M059J (cell line): ENCODE results near the gene AADACL4. TPM values are rescaled to one million over a fixed set of nuclear protein-coding genes. Genes with fewer than 3 reads are reported as not detected.

Experiments
- DNase-seq: peaks from one replicate; pipeline ENCODE4 v3.0.0-alpha.2; 2012; ENCODE audit warnings: low read depth
- total RNA-seq: library from RNA; depleted of rRNA; stranded (reverse); fragments of >200 nt; shearing (Covaris generic); gene quantifications from 2 replicates; pipeline ENCODE4 v1.2.3, GENCODE V29; 2014; rRNA removed

Gene AADACL4
- total RNA-seq: not detected in 2 replicates

- no peak for DNase-seq
Observed at GRCh38 chr1:12643785-12644184, at the start of gene AADACL4. AADACL4 (plus strand) TSS chr1:12644085; CDS start chr1:12644547, 462 bp downstream.

DNA sequence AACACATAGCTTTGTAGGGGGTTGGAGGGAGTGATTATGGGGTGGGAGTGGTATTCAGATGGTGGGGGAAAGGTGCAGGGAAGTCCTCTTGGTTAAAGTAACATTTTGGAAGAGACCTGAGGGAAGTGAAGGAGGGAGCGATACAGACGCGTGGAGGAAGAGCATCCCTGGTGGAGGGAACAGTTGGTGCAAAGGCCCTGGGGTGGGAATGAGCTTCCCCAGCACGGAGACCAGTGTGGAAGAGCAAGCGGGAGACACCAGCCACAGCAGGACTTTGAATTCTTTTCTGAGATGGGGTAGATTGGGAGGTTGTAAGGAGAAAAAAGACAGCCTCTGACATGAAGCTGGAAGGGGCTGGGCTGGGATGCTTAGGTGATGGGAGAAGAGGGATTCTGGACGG is 49.4 kb upstream of the AADACL4 start:
- DNase-seq: no peak

DNA sequence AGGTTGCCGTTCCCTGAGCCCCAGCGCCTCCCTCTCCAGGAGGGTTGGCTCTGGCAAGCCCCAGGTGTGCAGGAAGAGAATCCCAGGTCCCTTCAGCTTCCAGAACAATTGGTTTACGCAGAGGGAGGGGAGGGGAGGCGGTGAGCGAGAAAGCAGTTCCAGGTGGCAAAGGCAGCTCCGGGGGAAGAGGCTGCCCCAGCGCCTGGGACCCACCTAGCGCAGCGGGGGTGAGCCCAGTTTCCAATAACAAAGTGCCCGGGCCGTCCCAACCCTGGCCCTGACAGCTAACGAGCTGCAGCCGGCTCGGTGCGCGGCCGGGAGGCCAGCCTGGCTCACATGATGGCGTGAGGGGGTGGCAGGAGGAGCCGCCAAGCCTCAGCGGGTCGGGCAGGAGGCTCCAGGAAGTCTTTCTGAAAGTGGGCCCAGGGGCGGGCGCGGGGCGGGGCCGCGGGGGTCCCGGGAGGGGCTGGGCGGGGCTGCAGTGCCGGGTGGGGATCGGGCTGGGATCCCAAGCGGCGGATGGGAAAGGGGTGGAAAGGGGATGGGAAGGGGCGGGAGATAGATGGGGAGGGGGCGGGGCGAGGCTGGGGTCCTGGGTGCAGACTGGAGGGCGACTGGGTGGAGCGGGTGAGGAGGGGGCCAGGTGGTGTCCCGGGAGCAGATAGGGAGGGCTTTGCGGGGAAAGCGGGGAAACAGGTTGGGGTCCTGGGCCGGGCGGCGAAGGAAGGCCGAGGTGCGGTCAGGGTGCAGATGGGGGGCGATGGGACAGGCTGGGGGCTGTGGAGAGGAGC is 48.7 kb upstream of the AADACL4 start:
- DNase-seq: no peak

- no peak for DNase-seq
Observed at GRCh38 chr1:12595757-12596006, 48.2 kb upstream of the AADACL4 start.

DNA sequence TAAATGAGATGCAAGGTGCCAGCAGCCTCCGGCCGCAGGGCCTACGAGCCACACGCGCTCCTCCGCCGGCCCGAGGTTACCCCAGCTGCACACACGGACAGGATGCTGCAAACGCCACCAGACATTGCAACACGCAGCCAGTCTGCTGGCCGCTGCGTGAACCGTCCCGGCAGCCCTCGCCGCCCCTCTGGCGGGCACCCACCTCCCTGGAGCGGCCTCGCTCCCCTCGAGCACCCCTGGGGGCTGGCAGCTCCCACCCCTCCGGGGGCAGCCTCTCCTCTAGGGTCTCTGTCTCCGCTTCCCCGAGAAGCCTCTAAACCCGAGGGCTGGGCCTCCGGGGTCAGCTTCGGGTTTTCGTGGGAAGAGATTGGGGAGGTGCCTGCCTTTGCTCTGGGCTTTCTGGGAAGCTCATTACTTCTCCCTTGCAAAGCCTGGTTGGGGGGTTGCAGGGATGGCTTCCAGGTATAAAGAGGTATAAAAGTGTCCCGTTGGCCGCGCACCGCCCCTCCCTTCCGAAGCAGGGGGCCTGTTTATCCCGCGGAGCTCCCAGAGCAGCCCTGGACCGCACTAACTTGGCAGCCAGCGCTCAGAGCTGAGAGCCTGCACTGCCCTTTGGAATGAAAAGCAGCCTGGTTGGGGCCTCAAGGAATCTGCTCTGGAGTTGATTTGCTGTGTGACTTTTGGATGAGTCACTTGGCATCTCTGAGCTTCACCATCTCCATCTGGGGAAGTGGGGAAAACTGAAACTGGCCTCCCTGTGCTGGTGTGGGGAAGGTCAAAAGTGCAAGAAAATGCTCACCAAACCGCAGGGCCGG is 47.7 kb upstream of the AADACL4 start:
- peak; percentile 96 for DNase-seq

DNA sequence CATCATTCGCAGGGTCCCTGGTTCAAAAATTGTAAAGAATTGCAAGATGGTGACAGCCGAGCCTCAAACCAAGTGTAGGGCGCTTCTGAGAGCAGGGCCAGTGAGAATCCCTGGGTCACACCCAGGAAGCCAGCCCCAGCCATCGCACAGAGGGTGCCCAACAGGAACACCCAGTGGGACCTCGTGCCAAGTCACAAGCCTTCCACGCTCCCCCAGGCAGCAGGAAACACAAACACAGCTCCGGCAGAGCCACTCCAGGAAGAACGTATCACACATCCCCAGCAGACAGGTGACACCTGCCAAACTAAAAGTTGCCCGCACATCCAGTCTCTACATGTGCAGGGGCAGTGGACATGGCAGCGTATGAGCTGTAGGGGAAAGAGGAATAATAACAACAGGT is 46.1 kb upstream of the AADACL4 start:
- DNase-seq: no peak

- no peak for DNase-seq
Observed at GRCh38 chr1:12598974-12599373, 44.9 kb upstream of the AADACL4 start.

GRCh38 chr1:12599657-12600056 is 44.2 kb upstream of the AADACL4 start:
- DNase-seq: no peak

DNA sequence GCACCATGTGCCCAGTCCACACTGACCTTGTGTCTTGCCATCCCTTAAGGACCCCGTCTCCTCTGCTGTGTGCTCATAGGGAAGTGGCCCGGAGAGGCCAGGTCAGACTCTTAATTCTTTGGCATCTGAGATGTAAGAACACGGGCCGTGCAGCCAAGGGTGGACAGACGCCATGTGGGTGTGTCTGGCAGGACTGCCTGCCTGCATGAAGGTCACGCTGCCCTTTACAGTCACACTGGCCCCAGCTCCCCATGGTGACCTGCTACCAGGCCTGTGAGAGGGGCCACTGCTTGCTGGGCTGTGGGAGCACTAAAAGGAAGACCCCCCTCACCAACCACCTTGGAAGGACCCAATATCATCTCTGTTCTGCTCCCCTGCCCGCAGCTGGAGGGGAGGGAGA is 43.5 kb upstream of the AADACL4 start:
- DNase-seq: no peak

DNA sequence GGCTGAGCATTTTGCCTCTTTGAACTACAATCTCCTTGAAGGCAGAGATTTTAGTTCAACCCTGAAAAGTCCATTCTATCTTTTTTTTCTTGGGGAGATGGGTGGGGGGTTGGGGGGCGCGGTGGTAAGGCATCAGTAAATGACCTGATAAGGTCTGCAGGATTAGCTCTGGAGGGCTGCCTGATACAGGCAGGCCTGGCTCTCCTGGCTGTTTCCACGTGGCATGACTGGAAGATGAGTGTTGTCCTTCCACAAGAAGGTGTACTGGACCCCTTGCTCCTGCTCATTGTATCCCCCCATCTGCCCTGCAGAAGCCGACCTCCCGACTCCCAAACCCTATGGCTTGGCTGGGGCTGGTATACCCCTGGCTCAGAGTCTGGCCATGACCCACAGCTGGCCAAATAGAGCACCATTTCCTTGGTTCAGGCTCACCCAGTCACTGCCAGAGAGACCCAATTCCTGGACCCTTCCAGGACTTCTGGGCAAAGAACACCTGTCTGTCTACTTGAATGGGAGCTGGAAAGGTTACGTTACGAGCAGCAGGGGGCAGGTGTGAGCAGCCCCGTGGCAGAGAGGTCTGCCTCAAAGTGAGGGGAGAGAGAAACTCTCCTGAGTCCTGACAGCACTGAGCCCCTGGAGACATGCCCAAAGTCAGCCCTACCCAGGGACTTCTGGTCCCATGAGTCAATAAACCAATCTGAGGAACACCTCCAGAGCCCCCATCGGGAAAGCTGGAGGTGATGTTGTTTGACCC is 42.8 kb upstream of the AADACL4 start:
- DNase-seq: peak; percentile 60

DNA sequence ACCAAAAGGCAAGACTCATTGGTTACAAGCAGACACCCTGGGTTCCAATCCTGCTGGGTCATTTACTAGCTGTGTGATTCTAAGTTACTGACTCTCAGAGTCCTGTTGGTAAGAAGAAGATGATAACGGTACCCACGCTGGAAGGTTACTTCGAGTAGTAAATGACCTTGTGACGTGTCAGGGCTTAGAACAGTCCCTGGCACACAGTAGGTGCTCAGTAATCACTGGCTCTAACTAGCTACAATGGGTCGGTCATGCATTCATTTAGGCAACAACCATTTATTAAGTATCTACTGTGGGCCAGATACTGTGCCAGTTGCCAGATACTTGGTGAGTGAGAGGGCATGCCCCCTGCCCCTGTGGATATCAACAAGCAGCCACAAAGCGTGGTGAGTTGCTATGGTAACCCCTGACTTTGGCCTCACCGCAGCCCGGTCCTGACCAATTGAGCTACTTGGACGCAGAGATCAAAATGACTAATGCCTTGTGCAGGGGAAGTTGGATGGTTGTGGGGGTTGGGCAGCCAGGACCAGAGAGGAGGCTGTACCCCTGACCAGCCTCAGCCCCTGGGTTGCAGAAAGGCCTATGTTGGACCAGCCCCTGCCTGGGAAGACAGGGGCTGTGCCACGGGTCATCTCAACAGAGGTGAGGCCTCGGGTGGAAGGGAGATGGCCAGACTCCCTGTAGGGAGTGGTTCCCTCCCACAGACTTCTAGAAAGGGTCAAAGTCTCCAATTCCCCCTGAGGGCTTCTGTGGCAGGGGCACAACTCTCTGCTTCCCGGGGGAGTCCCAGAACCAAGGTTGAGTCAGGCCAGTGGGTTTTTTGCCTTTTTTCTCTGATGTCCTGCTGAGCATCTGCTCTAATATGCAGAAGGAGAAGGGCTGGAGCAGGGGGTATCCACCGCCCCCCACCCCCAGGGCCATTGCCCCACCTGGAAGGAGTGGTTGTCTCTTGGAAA is 41.9 kb upstream of the AADACL4 start:
- peak; percentile 98 for DNase-seq

DNA sequence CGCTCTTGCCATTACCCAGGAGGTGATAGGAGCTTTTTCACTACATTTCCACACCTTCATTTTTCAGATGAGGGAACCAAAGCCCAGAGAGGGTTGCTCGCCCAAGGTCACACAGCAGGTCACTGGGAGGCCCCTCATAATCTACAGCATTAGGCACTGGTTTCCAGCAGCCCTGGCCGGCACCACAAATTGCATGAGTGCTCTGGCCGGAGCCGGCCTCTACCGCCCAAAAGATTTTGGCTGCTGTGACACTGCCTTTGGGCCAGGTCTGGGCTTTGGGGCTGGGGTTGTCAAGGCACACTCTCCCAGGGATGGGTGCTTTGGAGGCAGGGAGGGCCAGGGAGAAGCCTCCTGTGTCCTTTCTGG is 41.2 kb upstream of the AADACL4 start:
- DNase-seq: no peak

DNA sequence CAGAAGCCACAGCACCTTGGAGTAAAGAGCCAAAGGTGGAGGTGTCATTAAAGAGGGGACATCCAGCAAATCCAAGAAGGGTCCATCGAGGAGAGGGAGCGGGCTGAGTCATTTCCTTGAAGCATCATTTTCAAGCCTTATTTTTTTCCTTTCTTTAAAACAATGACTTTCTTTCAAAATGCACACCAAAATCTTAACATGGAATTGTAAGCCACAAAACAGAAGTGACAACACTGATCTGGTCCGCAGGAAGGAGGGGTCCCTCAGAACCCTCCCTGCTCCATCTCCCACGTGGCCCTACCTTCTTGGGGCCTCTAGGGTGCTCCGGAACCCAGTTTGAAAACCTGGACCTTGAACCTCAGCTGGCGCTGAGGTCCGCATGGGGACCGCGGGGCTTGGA is 40.7 kb upstream of the AADACL4 start:
- DNase-seq: no peak

GRCh38 chr1:12604114-12604874 is 39.6 kb upstream of the AADACL4 start:
- DNase-seq: peak; percentile 100

- no peak for DNase-seq
Observed at GRCh38 chr1:12604986-12605385, 38.9 kb upstream of the AADACL4 start.

DNA sequence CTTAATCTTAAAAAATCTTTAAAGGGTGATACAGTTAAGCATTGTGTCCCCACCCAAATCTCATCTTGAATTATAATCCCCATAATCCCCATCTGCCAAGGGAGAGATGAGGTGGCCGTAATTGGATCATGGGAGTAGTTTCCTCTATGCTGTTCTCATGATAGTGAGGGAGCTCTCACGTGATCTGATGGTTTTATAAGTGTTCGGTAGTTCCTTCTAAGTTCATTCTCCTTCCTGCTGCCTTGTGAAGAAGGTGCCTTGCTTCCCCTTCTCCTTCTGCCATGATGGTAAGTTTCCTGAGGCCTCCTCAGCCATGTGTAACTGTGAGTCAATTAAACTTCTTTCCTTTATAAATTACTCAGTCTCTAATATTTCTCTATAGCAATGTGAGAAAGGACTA is 36.6 kb upstream of the AADACL4 start:
- DNase-seq: no peak

GRCh38 chr1:12608311-12608957 is 35.5 kb upstream of the AADACL4 start:
- DNase-seq: no peak

GRCh38 chr1:12609469-12610003 is 34.3 kb upstream of the AADACL4 start:
- DNase-seq: no peak

- no peak for DNase-seq
Observed at GRCh38 chr1:12610305-12610935, 33.5 kb upstream of the AADACL4 start.
